OCI-LY7 (cell line): ENCODE results near the gene IGSF23. TPM values are rescaled to one million over a fixed set of nuclear protein-coding genes. Genes with fewer than 3 reads are reported as not detected.

Source experiments
- BruUV-seq: library from RNA; stranded (reverse); fragments of 400-500 nt; replicated peaks from 2 replicates; lab custom pipeline; 2021; lab: Mats Ljungman, UMichigan
- CTCF ChIA-PET: fragments of 300-600 bp; sonication (Branson Sonifier 250); formaldehyde crosslinking; loops from one replicate; lab custom pipeline; 2022; ENCODE audit warnings: antibody characterized with exemption; ENCODE audit not compliant: unreplicated experiment; lab: Charles Lee
- POLR2A ChIA-PET: fragments of 300-600 bp; sonication (Branson Sonifier 250); formaldehyde crosslinking; loops from one replicate; lab custom pipeline; 2022; ENCODE audit warnings: antibody characterized with exemption; lab: Charles Lee
- DNase-seq: peaks from one replicate; pipeline ENCODE4 v3.0.0-alpha.2; 2015; ENCODE audit warnings: low spot score
- H2AFZ ChIP-seq: fragments of 200-600 bp; sonication (generic), shearing (Covaris generic); 2 replicates; pipeline ENCODE4 v1.6.1; 2014; ENCODE audit warnings: mild to moderate bottlenecking, antibody characterized with exemption, low read length, moderate library complexity
- H3K27ac ChIP-seq: fragments of 200-600 bp; sonication (generic); 2 replicates; pipeline ENCODE4 v1.5.1; 2014; ENCODE audit warnings: mixed run types, low read depth, mild to moderate bottlenecking, moderate library complexity, low read length, inconsistent platforms; ENCODE audit not compliant: poor library complexity, severe bottlenecking
- H3K36me3 ChIP-seq: fragments of 200-600 bp; sonication (generic); 2 replicates; pipeline ENCODE4 v1.6.1; 2014; ENCODE audit warnings: mild to moderate bottlenecking, antibody characterized with exemption, low read length, moderate library complexity, mixed read lengths; ENCODE audit not compliant: insufficient read depth
- H3K4me1 ChIP-seq: fragments of 200-600 bp; sonication (generic); 2 replicates; pipeline ENCODE4 v1.5.1; 2014; ENCODE audit warnings: mild to moderate bottlenecking, low read length; ENCODE audit not compliant: insufficient read depth, poor library complexity, severe bottlenecking
- H3K4me2 ChIP-seq: fragments of 200-600 bp; sonication (generic); 2 replicates; pipeline ENCODE4 v1.6.1; 2014; ENCODE audit warnings: mild to moderate bottlenecking, low read length
- H3K4me3 ChIP-seq: fragments of 200-600 bp; sonication (generic); 2 replicates; pipeline ENCODE4 v1.5.1; 2014; ENCODE audit warnings: mild to moderate bottlenecking, low read depth, low read length; ENCODE audit not compliant: poor library complexity, severe bottlenecking
- H3K79me2 ChIP-seq: fragments of 200-600 bp; sonication (generic); 2 replicates; pipeline ENCODE4 v1.6.1; 2016; ENCODE audit warnings: low read depth, mild to moderate bottlenecking, low read length, moderate library complexity, mixed read lengths; ENCODE audit not compliant: insufficient read depth
- H3K9me2 ChIP-seq: fragments of 200-600 bp; sonication (generic); 2 replicates; pipeline ENCODE4 v1.6.1; 2016; ENCODE audit warnings: mild to moderate bottlenecking, low read length, mixed read lengths; ENCODE audit not compliant: insufficient read depth
- H3K9me3 ChIP-seq: fragments of 200-600 bp; sonication (generic); 2 replicates; pipeline ENCODE4 v1.6.1; 2014; ENCODE audit warnings: mild to moderate bottlenecking, mixed run types, low read length, mixed read lengths
- H4K20me1 ChIP-seq: fragments of 200-600 bp; sonication (generic); 2 replicates; pipeline ENCODE4 v1.6.1; 2014; ENCODE audit warnings: mild to moderate bottlenecking, antibody characterized with exemption, low read length, moderate library complexity, mixed read lengths; ENCODE audit not compliant: insufficient read depth
- EZH2phosphoT487 ChIP-seq: fragments of 200-600 bp; sonication (generic); IDR thresholded peaks from 2 replicates; pipeline ENCODE4 v1.6.1; 2018; ENCODE audit warnings: low read depth, borderline replicate concordance, mild to moderate bottlenecking, mixed run types, antibody characterized with exemption, low read length, moderate library complexity, mixed read lengths
- intact Hi-C: fragments of 100-400 bp; cut with micrococcal nuclease; formaldehyde crosslinking; loops from one replicate; pipeline ENCODE4 v1.10.0; 2022; ENCODE audit not compliant: unreplicated experiment
- total RNA-seq, 2 experiments: library from RNA; depleted of rRNA in 1 of 2; stranded (reverse); fragments of >200 nt in 1 of 2; shearing (Covaris generic) in 1 of 2; gene quantifications; 2 replicates each; pipeline ENCODE4 v1.2.3, GENCODE V29; 2014 to 2022
- TF ChIP-seq, protein P1 (sequence below): fragments of 200-600 bp; sonication (generic); conservative IDR thresholded peaks from 2 replicates; pipeline ENCODE4 v1.5.1; 2014; ENCODE audit warnings: mild to moderate bottlenecking, antibody characterized with exemption, low read length, moderate library complexity, mixed read lengths

The IGSF23 gene
- total RNA-seq, 2 experiments from 2014 or later: not detected

DNA sequence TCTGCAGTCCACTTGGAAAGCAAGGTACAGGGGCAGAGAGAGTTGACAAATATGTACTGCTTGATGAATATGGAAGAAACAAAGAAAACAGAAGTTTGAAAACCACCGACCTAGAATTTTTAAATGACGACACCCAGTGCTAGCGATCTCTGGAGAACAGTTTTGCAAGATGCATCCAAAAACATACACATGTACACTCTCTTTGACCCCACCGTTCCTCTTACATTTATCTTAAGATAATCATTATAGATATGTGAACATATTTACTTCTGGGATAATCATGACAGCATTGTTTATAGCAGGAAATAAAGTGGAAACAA is 40.8 kb upstream of the IGSF23 start:
- H4K20me1 ChIP-seq: no peaks in the 10 kb centered on the region
- no peak overlapping the region for H2AFZ ChIP-seq
- no peak overlapping the region for H3K4me2 ChIP-seq
- no peak overlapping the region for H3K4me3 ChIP-seq
- no peaks in the 10 kb centered on the region for H3K79me2 ChIP-seq
- ChIA-PET POLR2A (no interaction called here), CTCF (no interaction called here)
- no peak overlapping the region for H3K27ac ChIP-seq
- H3K36me3 ChIP-seq: no peaks in the 10 kb centered on the region
- no peak for DNase-seq
- H3K4me1 ChIP-seq: no peaks in the 10 kb centered on the region
- no peak for TF ChIP-seq EZH2phosphoT487
- TF ChIP-seq, protein P1, sequence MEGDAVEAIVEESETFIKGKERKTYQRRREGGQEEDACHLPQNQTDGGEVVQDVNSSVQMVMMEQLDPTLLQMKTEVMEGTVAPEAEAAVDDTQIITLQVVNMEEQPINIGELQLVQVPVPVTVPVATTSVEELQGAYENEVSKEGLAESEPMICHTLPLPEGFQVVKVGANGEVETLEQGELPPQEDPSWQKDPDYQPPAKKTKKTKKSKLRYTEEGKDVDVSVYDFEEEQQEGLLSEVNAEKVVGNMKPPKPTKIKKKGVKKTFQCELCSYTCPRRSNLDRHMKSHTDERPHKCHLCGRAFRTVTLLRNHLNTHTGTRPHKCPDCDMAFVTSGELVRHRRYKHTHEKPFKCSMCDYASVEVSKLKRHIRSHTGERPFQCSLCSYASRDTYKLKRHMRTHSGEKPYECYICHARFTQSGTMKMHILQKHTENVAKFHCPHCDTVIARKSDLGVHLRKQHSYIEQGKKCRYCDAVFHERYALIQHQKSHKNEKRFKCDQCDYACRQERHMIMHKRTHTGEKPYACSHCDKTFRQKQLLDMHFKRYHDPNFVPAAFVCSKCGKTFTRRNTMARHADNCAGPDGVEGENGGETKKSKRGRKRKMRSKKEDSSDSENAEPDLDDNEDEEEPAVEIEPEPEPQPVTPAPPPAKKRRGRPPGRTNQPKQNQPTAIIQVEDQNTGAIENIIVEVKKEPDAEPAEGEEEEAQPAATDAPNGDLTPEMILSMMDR: no peak
- no TSS peak for BruUV-seq
- H3K9me3 ChIP-seq: no peaks in the 10 kb centered on the region
- no peaks in the 10 kb centered on the region for H3K9me2 ChIP-seq
- intact Hi-C loops: no loop called here

DNA sequence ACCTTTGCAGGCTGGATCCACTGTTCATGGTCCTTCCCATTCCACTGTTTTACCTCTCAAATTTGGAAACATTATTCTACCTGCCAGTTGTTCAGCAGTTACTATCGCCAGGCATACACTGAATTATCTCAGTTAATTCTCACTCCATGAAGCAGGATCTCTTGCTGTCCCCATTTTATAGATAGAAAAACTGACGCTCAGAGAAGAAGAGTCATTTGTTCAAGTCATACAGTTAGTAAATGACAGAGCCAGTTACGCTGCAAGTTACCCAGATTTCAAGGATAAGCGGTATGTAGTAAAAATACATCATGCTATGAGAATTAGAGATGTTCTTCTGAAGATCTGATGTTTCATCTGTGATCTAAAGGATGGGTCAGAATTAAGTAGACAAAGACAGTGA is 40.2 kb upstream of the IGSF23 start:
- no peak overlapping the region for H3K27ac ChIP-seq
- H4K20me1 ChIP-seq: no peaks in the 10 kb centered on the region
- H3K79me2 ChIP-seq: no peaks in the 10 kb centered on the region
- H3K4me3 ChIP-seq: no peak overlapping the region
- CTCF ChIA-PET: no interaction called here
- H3K4me2 ChIP-seq: no peak overlapping the region
- DNase-seq: no peak
- BruUV-seq: no TSS peak
- no peaks in the 10 kb centered on the region for H3K9me2 ChIP-seq
- TF ChIP-seq, protein P1: no peak
- TF ChIP-seq EZH2phosphoT487: no peak
- intact Hi-C loops: no loop called here
- POLR2A ChIA-PET: no interaction called here
- H3K9me3 ChIP-seq: no peaks in the 10 kb centered on the region
- H2AFZ ChIP-seq: no peak overlapping the region
- no peaks in the 10 kb centered on the region for H3K4me1 ChIP-seq
- H3K36me3 ChIP-seq: no peaks in the 10 kb centered on the region

DNA sequence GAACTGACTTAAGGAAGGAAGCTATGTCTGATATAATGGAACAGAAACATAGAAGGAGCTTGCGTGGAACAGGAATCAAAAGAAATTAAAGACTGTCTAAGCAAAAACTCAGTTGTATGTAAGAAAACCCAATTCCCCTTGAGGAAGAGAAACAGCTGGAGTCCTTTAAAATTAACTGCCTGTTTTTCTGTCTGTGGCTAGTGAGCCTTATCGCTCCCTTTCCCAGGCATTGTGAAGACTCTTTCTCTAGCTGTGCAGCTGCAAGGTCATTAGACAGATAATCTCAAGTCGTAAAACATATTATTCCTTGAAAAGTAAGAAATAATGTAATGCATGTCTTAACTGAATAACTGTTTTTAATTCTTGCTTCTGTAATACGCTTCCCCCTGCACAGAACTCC is 39.7 kb upstream of the IGSF23 start:
- Histone ChIP-seq H2AFZ (no peak overlapping the region), H3K36me3 (no peaks in the 10 kb centered on the region), H3K4me3 (no peak overlapping the region), H3K4me1 (no peaks in the 10 kb centered on the region), H4K20me1 (no peaks in the 10 kb centered on the region), H3K9me3 (no peaks in the 10 kb centered on the region), H3K9me2 (no peaks in the 10 kb centered on the region), H3K79me2 (no peaks in the 10 kb centered on the region), H3K4me2 (no peak overlapping the region), H3K27ac (no peak overlapping the region)
- ChIA-PET CTCF (no interaction called here), POLR2A (no interaction called here)
- no peak for DNase-seq
- intact Hi-C loops: no loop called here
- no peak for TF ChIP-seq EZH2phosphoT487
- TF ChIP-seq, protein P1: no peak
- BruUV-seq: no TSS peak
